Frontal cortex (tissue), 4 donors: ENCODE data around the gene DYRK2. TPM values are rescaled to one million over a fixed set of nuclear protein-coding genes. Genes with fewer than 3 reads are reported as not detected.

Source experiments
- DNase-seq, 2 donors: peaks; one replicate each; pipeline ENCODE4 v3.0.0; 2012; ENCODE audit warnings: low spot score in 2 of 2
- FAIRE-seq: peaks from 2 replicates; lab custom pipeline; 2012; peaks lifted over from hg19 to GRCh38; lab: Jason Lieb, UNC
- total RNA-seq: library from RNA; depleted of rRNA; stranded (reverse); fragments of >200 nt; gene quantifications from one replicate; pipeline ENCODE4 v1.2.3, GENCODE V29; 2014
- donor health status: control.
- donor health status: control.
- donor health status: control.

Gene DYRK2
- total RNA-seq, 1 donor from 2014 or later: 88.5 TPM

GRCh38 chr12:67645126-67645525, 3.4 kb upstream of the DYRK2 start:
- FAIRE-seq: no peak
- DNase-seq: no peak

- no peak for DNase-seq
- no peak for FAIRE-seq
These were observed 2.9 kb upstream of the DYRK2 start for GRCh38 chr12:67645601-67646000.

GRCh38 chr12:67646775-67647174, 1.8 kb upstream of the DYRK2 start:
- FAIRE-seq: no peak
- DNase-seq: no peak

- DNase-seq (peak in 1 of 2 donors; percentile 9), FAIRE-seq (no peak)
These were observed 1.3 kb upstream of the DYRK2 start for GRCh38 chr12:67647181-67647798.

GRCh38 chr12:67647799-67648520, 585 bp upstream of the DYRK2 start:
- FAIRE-seq (no peak), DNase-seq (peak; percentile 53 to 54)

GRCh38 chr12:67649261-67649569, 670 bp downstream of the DYRK2 start:
- FAIRE-seq: no peak
- DNase-seq: peak in 1 of 2 donors; percentile 37

- FAIRE-seq (no peak), DNase-seq (peak; percentile 44 to 56)
These were observed 1.2 kb downstream of the DYRK2 start for GRCh38 chr12:67649570-67650387.

GRCh38 chr12:67650388-67651131, 2.0 kb downstream of the DYRK2 start:
- DNase-seq: no peak
- no peak for FAIRE-seq

- FAIRE-seq (no peak), DNase-seq (peak; percentile 33 to 35)
These were observed 2.7 kb downstream of the DYRK2 start for GRCh38 chr12:67651132-67651695.

GRCh38 chr12:67655829-67656228, 7.3 kb downstream of the DYRK2 start:
- DNase-seq (no peak), FAIRE-seq (no peak)

- no peak for FAIRE-seq
- DNase-seq: no peak
These were observed 7.7 kb downstream of the DYRK2 start for GRCh38 chr12:67656251-67656650.

GRCh38 chr12:67658486-67658885, 9.9 kb downstream of the DYRK2 start:
- FAIRE-seq (no peak), DNase-seq (no peak)

GRCh38 chr12:67659292-67659691, 10.7 kb downstream of the DYRK2 start:
- FAIRE-seq (no peak), DNase-seq (no peak)

- DNase-seq (no peak), FAIRE-seq (no peak)
These were observed 12.9 kb downstream of the DYRK2 start for GRCh38 chr12:67661311-67662021.

- FAIRE-seq: no peak
- DNase-seq: no peak
These were observed 14.5 kb downstream of the DYRK2 start for GRCh38 chr12:67662910-67663538.

GRCh38 chr12:67664171-67664570, 15.6 kb downstream of the DYRK2 start:
- no peak for FAIRE-seq
- DNase-seq: no peak

- DNase-seq (no peak), FAIRE-seq (no peak)
These were observed 17.1 kb downstream of the DYRK2 start for GRCh38 chr12:67665679-67666078.

GRCh38 chr12:67666605-67667004, 18.1 kb downstream of the DYRK2 start:
- no peak for FAIRE-seq

More at GRCh38 chr12:67666605-67667004, 18.1 kb downstream of the DYRK2 start:
- DNase-seq: no peak
